HCT116 (cell line): ENCODE results near the gene RAB31. TPM values are rescaled to one million over a fixed set of nuclear protein-coding genes. Genes with fewer than 3 reads are reported as not detected.

Source experiments
- ATAC-seq: fragments of 200-7000 bp; cut with Tn5 transposase; 2 replicates; pipeline ENCODE4 v1.9.1; 2020; ENCODE audit warnings: mild to moderate bottlenecking, moderate library complexity
- BruUV-seq: library from RNA; stranded (reverse); fragments of 400-500 nt; replicated peaks from 2 replicates; lab custom pipeline; 2021; lab: Mats Ljungman, UMichigan
- CTCF ChIA-PET: fragments of 300-600 bp; sonication (Branson Sonifier 250); formaldehyde crosslinking; loops from one replicate; lab custom pipeline; 2021; ENCODE audit warnings: antibody characterized with exemption; lab: Charles Lee
- POLR2A ChIA-PET: fragments of 300-600, 350-600 bp; sonication (Branson Sonifier 250); formaldehyde crosslinking; loops from one replicate; lab custom pipeline; 2021; ENCODE audit warnings: antibody characterized with exemption; lab: Charles Lee
- RAD21 ChIA-PET, 2 experiments: fragments of 300-600 bp; sonication (Branson Sonifier 250); formaldehyde crosslinking; loops; one replicate each; lab custom pipeline; 2023; ENCODE audit warnings: low total read pairs in 2 of 2; ENCODE audit not compliant: uncharacterized antibody in 2 of 2, unreplicated experiment in 2 of 2, low non-redundant PET in 1 of 2; lab: Charles Lee
- DNase-seq: peaks from one replicate; pipeline ENCODE4 v3.0.0-alpha.2; 2010; ENCODE audit warnings: low read depth, low spot score
- H2AFZ ChIP-seq: fragments of 200-600 bp; shearing (Covaris generic), sonication (generic); 2 replicates; pipeline ENCODE4 v1.6.1; 2017; ENCODE audit warnings: low read depth, mixed run types, mixed read lengths, antibody characterized with exemption, low read length; ENCODE audit not compliant: poor library complexity, severe bottlenecking
- H3K27ac ChIP-seq: 2 replicates; pipeline ENCODE4 v1.5.1; 2012; ENCODE audit warnings: low read depth, low read length
- H3K27me3 ChIP-seq: fragments of 200-600 bp; sonication (generic); 2 replicates; pipeline ENCODE4 v1.6.1; 2016; ENCODE audit warnings: mixed run types, low read length, mixed read lengths; ENCODE audit not compliant: insufficient read depth
- H3K36me3 ChIP-seq, 2 experiments: fragments of 200-500 bp in 1 of 2; fragments of 200-600 bp in 1 of 2; sonication (Bioruptor generic) in 1 of 2; sonication (generic) in 1 of 2; 2 replicates each; pipeline versions ENCODE4 v1.5.1 to v1.6.1; 2014 to 2016; ENCODE audit warnings: low read length in 2 of 2, inconsistent platforms in 1 of 2, mixed read lengths in 1 of 2, mixed run types in 1 of 2; ENCODE audit not compliant: insufficient read depth in 2 of 2, control insufficient read depth in 1 of 2
- H3K4me1 ChIP-seq, 2 experiments: fragments of 200-600 bp in 1 of 2; sonication (generic) in 1 of 2; 2 replicates each; pipeline versions ENCODE4 v1.5.1 to v1.6.1; 2012 to 2017; ENCODE audit warnings: low read length in 2 of 2, inconsistent platforms in 1 of 2, mild to moderate bottlenecking in 1 of 2, mixed read lengths in 1 of 2, mixed run types in 1 of 2, moderate library complexity in 1 of 2; ENCODE audit not compliant: insufficient read depth in 2 of 2, control insufficient read depth in 1 of 2
- H3K4me2 ChIP-seq: fragments of 200-600 bp; sonication (generic); 2 replicates; pipeline ENCODE4 v1.6.1; 2017; ENCODE audit warnings: mixed run types, low read length, mixed read lengths
- H3K4me3 ChIP-seq, 2 experiments: fragments of 200-600 bp in 1 of 2; sonication (generic) in 1 of 2; replicated peaks in 1 of 2; 2 replicates each; pipeline ENCODE4 v1.5.1; 2011 to 2016; ENCODE audit warnings: low read length in 2 of 2, control low read depth in 1 of 2, low read depth in 1 of 2, mild to moderate bottlenecking in 1 of 2, mixed read lengths in 1 of 2, mixed run types in 1 of 2
- H3K79me2 ChIP-seq: fragments of 200-600 bp; sonication (generic); 2 replicates; pipeline ENCODE4 v1.6.1; 2017; ENCODE audit warnings: mild to moderate bottlenecking, mixed run types, low read length, moderate library complexity, mixed read lengths; ENCODE audit not compliant: insufficient read depth
- H3K9ac ChIP-seq: fragments of 200-600 bp; sonication (generic); 2 replicates; pipeline ENCODE4 v1.6.1; 2016; ENCODE audit warnings: low read length, mixed read lengths
- H3K9me2 ChIP-seq: fragments of 200-600 bp; sonication (generic), shearing (Covaris generic); 2 replicates; pipeline ENCODE4 v1.6.1; 2017; ENCODE audit warnings: mixed run types, mild to moderate bottlenecking, moderate library complexity; ENCODE audit not compliant: insufficient read depth
- H3K9me3 ChIP-seq, 2 experiments: fragments of 200-500 bp in 1 of 2; fragments of 200-600 bp in 1 of 2; sonication (Bioruptor generic) in 1 of 2; sonication (generic) in 1 of 2; 2 replicates each; pipeline ENCODE4 v1.6.1; 2014 to 2017; ENCODE audit warnings: low read length in 2 of 2, mixed read lengths in 2 of 2, inconsistent platforms in 1 of 2, low read depth in 1 of 2, mild to moderate bottlenecking in 1 of 2, mixed run types in 1 of 2, moderate library complexity in 1 of 2; ENCODE audit not compliant: control insufficient read depth in 1 of 2, insufficient read depth in 1 of 2
- H4K20me1 ChIP-seq: fragments of 200-600 bp; sonication (generic), shearing (Covaris generic); 2 replicates; pipeline ENCODE4 v1.6.1; 2017; ENCODE audit warnings: mixed run types, mild to moderate bottlenecking, moderate library complexity; ENCODE audit not compliant: insufficient read depth
- CBX3 ChIP-seq: IDR thresholded peaks from 2 replicates; pipeline ENCODE4 v1.6.1; 2012; ENCODE audit warnings: low read depth
- CEBPB ChIP-seq: IDR thresholded peaks from 2 replicates; pipeline ENCODE4 v1.6.1; 2012; ENCODE audit warnings: low read depth
- EGR1 ChIP-seq: IDR thresholded peaks from 2 replicates; pipeline ENCODE4 v1.6.1; 2012; ENCODE audit warnings: low read depth
- ELF1 ChIP-seq: IDR thresholded peaks from 2 replicates; pipeline ENCODE4 v1.6.1; 2012; ENCODE audit warnings: low read depth, borderline replicate concordance
- EZH2 ChIP-seq: fragments of 200-600 bp; sonication (generic); IDR thresholded peaks from 2 replicates; pipeline ENCODE4 v1.6.1; 2017; ENCODE audit warnings: antibody characterized with exemption, mixed run types
- EZH2phosphoT487 ChIP-seq: fragments of 200-600 bp; IDR thresholded peaks from 2 replicates; pipeline ENCODE4 v1.6.1; 2018; ENCODE audit warnings: antibody characterized with exemption, borderline replicate concordance
- JUND ChIP-seq: IDR thresholded peaks from 2 replicates; pipeline ENCODE4 v1.6.1; 2012
- POLR2AphosphoS5 ChIP-seq: IDR thresholded peaks from 2 replicates; pipeline ENCODE4 v1.6.1; 2011; ENCODE audit warnings: mild to moderate bottlenecking, low read depth, low read length, moderate library complexity
- REST ChIP-seq: IDR thresholded peaks from 2 replicates; pipeline ENCODE4 v1.6.1; 2012; ENCODE audit warnings: low read depth
- SIN3A ChIP-seq: IDR thresholded peaks from 2 replicates; pipeline ENCODE4 v1.6.1; 2012; ENCODE audit warnings: low read depth
- ZBTB33 ChIP-seq: IDR thresholded peaks from 2 replicates; pipeline ENCODE4 v1.6.1; 2011; ENCODE audit warnings: mild to moderate bottlenecking, low read length, moderate library complexity; ENCODE audit not compliant: insufficient replicate concordance; ENCODE audit errors: extremely low read depth
- intact Hi-C: fragments of 100-400 bp; cut with micrococcal nuclease; formaldehyde crosslinking; loops from 2 replicates; pipeline ENCODE4 v1.10.0; 2022
- total RNA-seq: library from RNA; stranded (reverse); gene quantifications from one replicate; pipeline ENCODE4 v1.2.1, GENCODE V29; 2021; ENCODE audit not compliant: unreplicated experiment
- TF ChIP-seq, protein P1 (sequence below): IDR thresholded peaks from 2 replicates; pipeline ENCODE4 v1.6.1; 2012

The RAB31 gene
- total RNA-seq, 1 experiment from 2014 or later: 46.9 TPM

DNA sequence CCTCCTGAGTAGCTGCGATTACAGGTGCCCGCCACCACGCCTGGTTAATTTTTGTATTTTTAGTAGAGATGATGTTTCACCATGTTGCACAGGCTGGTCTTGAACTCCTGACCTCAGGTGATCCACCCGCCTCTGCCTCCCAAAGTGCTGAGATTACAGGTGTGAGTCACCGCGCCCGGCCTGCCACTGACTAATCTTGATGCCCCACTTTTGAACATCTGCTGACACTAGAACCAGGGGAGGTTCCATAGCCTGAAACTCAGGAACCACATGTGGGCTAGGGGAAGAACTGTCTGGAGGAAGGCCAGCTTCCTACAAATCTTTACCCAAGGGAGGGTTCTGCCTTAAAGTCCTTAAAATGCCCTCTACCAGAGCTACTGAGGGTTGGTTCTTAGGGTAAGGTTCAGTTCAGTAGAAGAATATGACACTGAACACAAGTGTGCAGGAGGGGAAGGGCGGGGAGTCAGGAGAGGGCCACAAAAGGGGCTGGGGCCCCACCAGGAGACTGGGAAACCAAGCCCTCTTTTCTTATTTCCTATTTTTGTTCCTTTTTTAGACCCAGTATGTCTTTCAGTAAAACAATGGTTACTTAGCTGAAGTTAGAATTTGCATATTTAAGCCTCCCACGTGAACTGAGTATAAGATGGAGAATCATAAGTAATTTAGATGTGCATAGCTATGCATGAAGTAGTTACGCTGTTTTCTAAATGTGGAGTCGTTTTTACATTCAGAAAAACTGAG lies 6.3 kb upstream of the RAB31 start (continued):
- TF ChIP-seq ZBTB33 (no peak), SIN3A (no peak)

GRCh38 chr18:9704233-9705118 lies 3.6 kb upstream of the RAB31 start:
- ChIA-PET POLR2A (no interaction called here), CTCF (no interaction called here), RAD21 (no interaction called here)
- H3K9ac ChIP-seq: no peak overlapping the region
- no peaks in the 10 kb centered on the region; the same call in 1 of the 2 replicates for H3K79me2 ChIP-seq
- no peak for DNase-seq
- no peak for ATAC-seq
- no peak overlapping the region for H3K4me3 ChIP-seq
- H2AFZ ChIP-seq: no peak overlapping the region
- no peaks in the 10 kb centered on the region for H3K36me3 ChIP-seq
- H3K9me3 ChIP-seq: no peaks in the 10 kb centered on the region
- H4K20me1 ChIP-seq: no peaks in the 10 kb centered on the region
- no peak overlapping the region for H3K4me2 ChIP-seq
- H3K4me1 ChIP-seq: peaks cover 21 to 52% of the 10 kb centered on the region in 2 experiments
- no peak overlapping the region for H3K27ac ChIP-seq
- BruUV-seq: no TSS peak
- no peaks in the 10 kb centered on the region for H3K27me3 ChIP-seq
- no peaks in the 10 kb centered on the region for H3K9me2 ChIP-seq
- intact Hi-C loops: no loop called here
- TF ChIP-seq SIN3A (no peak), ZBTB33 (no peak), EZH2phosphoT487 (no peak), CBX3 (no peak), EGR1 (no peak), EZH2 (no peak), POLR2AphosphoS5 (no peak), CEBPB (no peak), REST (no peak), JUND (no peak), ELF1 (no peak)
- TF ChIP-seq, protein P1, sequence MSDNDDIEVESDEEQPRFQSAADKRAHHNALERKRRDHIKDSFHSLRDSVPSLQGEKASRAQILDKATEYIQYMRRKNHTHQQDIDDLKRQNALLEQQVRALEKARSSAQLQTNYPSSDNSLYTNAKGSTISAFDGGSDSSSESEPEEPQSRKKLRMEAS: no peak
